ENCODE data around the gene ATP6V0E2. TPM values are rescaled to one million over a fixed set of nuclear protein-coding genes. Genes with fewer than 3 reads are reported as not detected.
A peak's percentile ranks its signal among the peaks of the same experiment; 100 is the strongest.

ATP6V0E2 gene
- total RNA-seq, 3 donors from 2014 or later = 12.7 to 23.7 (median 20.9) TPM

DNA sequence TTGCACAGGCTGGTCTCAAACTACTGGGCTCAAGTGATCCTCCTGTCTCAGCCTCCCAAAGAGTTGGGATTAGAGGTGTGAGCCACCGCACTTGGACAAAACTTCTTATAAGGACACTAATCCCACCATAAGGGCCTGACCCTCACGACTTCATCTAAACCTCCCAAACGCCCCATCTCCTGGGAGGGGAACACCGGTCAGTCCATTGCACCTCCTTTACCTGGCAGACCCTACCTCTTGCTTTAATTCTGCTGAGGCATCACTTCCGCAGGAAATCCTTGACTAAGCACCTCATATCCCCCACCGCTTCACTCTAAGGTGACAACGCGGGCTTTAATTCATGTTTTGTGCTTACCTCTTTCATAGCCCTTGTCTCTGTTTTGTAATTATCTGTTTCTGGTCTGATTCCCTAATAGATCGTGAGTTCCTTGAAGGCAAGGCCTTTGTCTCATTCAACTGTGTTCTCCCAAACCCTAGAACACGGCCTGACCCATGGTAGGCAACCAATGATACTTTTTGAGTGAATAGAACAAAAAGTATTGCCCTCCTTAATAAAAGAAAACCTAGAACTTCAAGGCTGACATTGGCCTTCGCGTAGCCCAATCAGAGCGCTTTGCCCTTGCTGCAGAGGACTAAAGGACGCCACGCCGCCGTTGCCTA, 36.1 kb upstream of the ATP6V0E2 start:
- intact Hi-C loops (cut with DNase I, micrococcal nuclease) = no loop called here
- H3K4me1 ChIP-seq (ENCODE audit: low read depth) = peaks cover 14% of the 10 kb centered on the region
- peak overlapping the region; percentile 80 for H3K4me3 ChIP-seq
- TF ChIP-seq, protein P1, sequence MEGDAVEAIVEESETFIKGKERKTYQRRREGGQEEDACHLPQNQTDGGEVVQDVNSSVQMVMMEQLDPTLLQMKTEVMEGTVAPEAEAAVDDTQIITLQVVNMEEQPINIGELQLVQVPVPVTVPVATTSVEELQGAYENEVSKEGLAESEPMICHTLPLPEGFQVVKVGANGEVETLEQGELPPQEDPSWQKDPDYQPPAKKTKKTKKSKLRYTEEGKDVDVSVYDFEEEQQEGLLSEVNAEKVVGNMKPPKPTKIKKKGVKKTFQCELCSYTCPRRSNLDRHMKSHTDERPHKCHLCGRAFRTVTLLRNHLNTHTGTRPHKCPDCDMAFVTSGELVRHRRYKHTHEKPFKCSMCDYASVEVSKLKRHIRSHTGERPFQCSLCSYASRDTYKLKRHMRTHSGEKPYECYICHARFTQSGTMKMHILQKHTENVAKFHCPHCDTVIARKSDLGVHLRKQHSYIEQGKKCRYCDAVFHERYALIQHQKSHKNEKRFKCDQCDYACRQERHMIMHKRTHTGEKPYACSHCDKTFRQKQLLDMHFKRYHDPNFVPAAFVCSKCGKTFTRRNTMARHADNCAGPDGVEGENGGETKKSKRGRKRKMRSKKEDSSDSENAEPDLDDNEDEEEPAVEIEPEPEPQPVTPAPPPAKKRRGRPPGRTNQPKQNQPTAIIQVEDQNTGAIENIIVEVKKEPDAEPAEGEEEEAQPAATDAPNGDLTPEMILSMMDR (IDR thresholded peaks at IDR 0.05) = no peak
- H3K9me3 ChIP-seq = no peaks in the 10 kb centered on the region
- DNase-seq (peak in 2 of 3 donors; percentile 22 to 24), ATAC-seq (no peak)
- no peaks in the 10 kb centered on the region for H3K36me3 ChIP-seq (ENCODE audit: low read depth)

DNA sequence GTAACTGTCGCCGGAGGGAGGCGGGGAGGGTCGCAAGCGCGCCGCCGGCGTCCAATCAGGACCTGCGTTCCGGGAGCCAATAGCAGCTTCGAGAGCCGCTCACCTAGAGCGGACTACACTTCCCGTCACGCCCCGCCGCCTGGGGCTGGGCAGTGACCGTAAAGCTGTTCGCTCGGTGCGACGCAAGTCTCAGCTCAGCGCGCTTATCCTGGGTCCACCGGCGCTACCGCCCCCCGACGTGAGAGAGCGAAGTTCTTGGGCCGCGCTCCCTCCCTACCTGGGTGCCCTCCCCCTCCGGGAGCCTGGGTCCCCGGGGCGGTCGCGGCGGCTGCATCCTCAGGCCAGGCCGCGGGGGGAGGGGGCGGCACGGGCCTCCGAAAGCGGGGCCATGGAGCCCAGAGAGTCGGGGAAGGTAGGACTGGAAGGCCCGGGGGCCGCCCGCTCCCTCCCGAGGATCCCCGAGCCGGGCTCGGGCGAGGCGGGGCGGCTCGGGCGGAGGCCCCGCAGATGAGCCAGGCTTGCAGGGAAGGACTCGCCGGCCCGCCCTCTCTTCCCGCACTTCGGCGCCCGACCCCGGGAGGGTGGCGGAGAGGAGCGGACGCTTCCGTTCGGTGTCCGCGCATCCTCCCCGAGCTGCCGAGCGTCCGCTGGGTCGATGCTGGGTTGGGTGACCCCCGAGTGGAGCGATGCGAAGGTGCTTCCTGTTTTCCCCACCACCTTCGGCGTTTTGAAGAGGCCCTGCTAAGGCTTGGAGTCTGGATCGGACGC, 35.4 kb upstream of the ATP6V0E2 start, which contains the start of gene ZNF862:
Gene ZNF862, plus strand, starts transcription at position 152 of the 768 bp plus-strand sequence. Its CDS starts 237 bp downstream, at position 389.
- peak within 1 kb of the TSS; percentile 80 for H3K4me3 ChIP-seq
- H3K36me3 ChIP-seq (ENCODE audit: low read depth) = no peaks in the 10 kb centered on the region
- H3K9me3 ChIP-seq = no peaks in the 10 kb centered on the region
- peaks cover 14% of the 10 kb centered on the region for H3K4me1 ChIP-seq (ENCODE audit: low read depth)
- intact Hi-C loops (cut with DNase I, micrococcal nuclease) = no loop called here
- TF ChIP-seq, protein P1 (IDR thresholded peaks at IDR 0.05) = no peak
- ATAC-seq = peak; percentile 99
- DNase-seq = peak; percentile 98 to 99 (median 98)

DNA sequence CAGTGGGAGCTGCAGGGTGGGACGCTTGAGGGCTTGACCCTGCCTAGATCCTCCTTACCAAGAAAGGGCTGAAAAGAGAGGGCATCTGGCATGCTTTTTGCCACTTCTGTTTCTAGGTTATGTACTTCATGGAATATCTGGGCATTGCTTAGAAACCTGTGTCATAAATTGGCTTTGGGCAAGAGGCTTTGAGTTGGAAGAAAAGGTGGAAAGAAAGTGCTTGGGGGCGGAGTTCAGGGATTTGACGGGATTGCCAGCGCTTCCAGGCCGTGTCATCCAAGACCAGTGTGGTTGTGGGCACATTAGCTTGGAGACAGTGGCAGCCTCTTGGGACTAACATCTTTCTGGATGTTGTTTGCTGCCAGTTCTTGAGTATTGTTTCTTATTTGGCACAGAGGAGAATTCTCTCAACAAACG, 34.8 kb upstream of the ATP6V0E2 start:
- intact Hi-C loops (cut with DNase I, micrococcal nuclease) = no loop called here
- DNase-seq (no peak), ATAC-seq (no peak)
- Histone ChIP-seq H3K9me3 (no peaks in the 10 kb centered on the region), H3K4me1 (ENCODE audit: low read depth) (peaks cover 14% of the 10 kb centered on the region), H3K36me3 (ENCODE audit: low read depth) (no peaks in the 10 kb centered on the region), H3K4me3 (peak overlapping the region; percentile 80)
- TF ChIP-seq, protein P1 (IDR thresholded peaks at IDR 0.05) = no peak

DNA sequence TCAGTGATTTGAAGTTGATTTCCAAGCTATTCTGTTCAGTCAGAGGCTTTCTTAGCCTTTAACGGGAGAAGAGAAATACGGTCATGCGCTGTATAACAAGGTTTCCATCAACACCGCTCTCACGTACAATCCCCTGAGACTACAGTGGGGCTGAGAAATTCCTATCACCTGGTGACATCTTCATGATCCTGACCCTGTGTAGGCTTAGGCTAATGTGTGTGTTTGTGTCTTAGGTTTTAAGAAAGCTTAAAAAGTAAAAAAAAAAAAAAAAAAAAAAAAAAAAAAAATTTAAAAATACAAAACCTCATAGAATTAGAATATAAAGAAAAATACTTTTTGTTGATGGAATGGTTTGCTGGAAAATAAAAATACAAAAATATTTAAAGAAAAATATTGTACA, 33.8 kb upstream of the ATP6V0E2 start:
- intact Hi-C loops (cut with DNase I, micrococcal nuclease) = no loop called here
- no peak for DNase-seq
- Histone ChIP-seq H3K4me3 (no peak overlapping the region), H3K9me3 (no peaks in the 10 kb centered on the region), H3K4me1 (ENCODE audit: low read depth) (peaks cover 14% of the 10 kb centered on the region), H3K36me3 (ENCODE audit: low read depth) (no peaks in the 10 kb centered on the region)
- TF ChIP-seq, protein P1 (IDR thresholded peaks at IDR 0.05) = no peak
- ATAC-seq = no peak

DNA sequence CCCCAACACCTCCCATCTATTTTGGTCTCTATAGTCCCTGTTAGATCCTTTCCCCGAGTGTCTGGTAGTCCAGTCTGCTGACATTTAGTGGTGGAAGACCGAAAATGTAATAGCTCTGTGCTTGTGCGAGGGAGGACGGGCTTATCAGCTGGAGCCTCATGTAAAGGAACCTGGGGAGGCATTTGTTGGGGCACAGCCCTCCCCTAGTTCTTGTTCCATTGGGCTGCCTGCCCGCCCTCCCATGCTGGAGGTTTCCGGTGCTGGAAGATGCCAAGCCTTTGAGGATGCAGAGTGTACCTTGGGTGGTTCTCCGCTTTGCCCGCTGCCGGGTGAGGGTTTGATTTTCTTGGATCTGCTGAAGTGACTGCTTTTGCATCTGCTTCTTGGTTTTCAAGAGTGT, 30.2 kb upstream of the ATP6V0E2 start:
- no peaks in the 10 kb centered on the region for H3K9me3 ChIP-seq
- intact Hi-C loops (cut with DNase I, micrococcal nuclease) = no loop called here
- DNase-seq = peak in 1 of 3 donors; percentile 29
- H3K4me3 ChIP-seq = no peak overlapping the region
- no peak for ATAC-seq
- H3K4me1 ChIP-seq (ENCODE audit: low read depth) = peaks cover 8% of the 10 kb centered on the region
- no peaks in the 10 kb centered on the region for H3K36me3 ChIP-seq (ENCODE audit: low read depth)
- TF ChIP-seq, protein P1 (IDR thresholded peaks at IDR 0.05) = no peak
